ENCODE measurements around the gene MIOS.

MIOS gene

DNA sequence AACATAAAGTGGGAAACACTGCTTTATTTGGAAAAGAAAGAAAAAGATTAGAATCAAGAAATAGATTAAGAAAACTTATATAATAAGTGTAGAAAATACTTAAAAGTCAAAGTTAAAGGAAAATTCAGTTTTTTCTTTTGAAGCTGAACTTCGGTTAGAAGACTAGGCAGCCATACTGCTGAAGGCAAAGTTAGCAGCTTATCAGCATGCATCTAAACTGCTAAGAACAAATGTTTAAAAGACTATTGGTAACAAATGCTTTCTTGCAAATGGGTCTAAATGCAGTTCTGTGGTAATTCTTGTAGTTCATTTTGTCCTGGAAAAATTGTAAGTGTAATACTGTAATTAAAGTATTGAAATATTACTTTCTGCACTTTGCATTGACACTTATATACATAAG, 18.0 kb downstream of the MIOS start:
- no peak for DNase-seq

DNA sequence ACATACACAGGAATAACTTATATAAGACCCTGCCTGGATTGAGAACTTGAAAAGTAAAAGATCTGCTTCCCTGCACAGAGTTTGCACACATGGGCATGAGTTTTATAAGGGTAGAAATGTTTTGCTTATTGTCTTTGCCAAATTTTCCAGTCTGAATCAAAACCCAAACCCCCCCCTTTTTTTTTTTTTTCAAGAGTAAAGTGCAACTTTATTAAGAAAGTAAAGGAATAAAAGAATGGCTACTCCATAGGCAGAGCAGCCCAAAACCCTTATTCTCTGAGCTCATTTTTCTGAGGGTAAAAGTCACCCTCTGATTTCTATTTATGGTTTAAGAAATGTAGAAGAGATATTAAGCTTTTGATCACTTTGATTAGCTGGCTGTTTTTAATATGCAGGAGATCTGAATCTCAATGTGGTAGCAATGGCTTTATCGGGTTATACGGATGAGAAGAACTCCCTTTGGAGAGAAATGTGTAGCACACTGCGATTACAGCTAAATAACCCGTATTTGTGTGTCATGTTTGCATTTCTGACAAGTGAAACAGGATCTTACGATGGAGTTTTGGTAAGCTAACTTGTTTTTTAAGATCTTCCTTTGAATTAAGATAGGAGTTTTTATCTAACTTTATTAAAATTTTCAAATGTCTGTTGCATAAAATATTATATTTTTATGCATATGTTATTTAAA, 18.7 kb downstream of the MIOS start:
- no peak for DNase-seq

DNA sequence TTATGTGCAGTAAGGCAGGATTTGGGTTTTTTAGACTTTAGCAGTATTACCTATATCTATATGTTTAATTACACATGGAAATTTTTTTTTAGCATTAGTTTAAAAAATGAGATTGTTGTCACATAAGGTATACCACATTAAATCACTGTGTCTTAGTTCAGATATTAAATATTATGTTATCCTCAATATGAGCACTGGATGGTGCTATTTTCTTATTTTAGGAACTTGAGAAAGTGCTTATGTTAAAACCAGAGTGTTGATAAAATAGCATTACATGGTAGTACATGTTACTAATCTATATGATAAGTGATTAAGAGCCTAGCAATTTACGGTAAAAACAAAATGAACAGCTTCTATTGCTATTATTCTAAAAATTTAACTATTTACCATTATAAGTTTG, 28.8 kb downstream of the MIOS start:
- peak in 1 of 5 donors; percentile 16 for DNase-seq

GRCh38 chr7:7596176-7596575, 29.5 kb downstream of the MIOS start:
- DNase-seq: no peak

- DNase-seq: no peak
Observed at GRCh38 chr7:7607010-7607409, 40.3 kb downstream of the MIOS start.

GRCh38 chr7:7609330-7609729, 42.6 kb downstream of the MIOS start:
- no peak for DNase-seq

DNA sequence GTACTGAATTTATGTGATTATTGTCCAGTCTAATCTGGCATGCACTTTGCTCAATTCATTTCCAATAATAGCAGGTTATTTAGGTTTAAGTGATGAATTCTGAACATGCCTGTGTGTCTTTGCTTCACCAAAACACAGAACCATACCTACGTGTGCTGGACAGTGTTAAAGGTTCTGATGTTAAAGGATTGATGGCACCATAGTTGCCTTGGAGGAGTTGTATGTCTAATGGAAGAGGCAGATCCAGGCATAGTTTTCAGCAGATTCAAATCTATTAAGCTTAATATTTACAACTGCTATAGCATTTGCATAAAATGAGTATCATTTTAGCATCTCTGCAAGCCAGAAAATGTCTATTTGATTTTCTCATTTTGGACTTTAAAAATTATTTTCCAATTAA, 45.8 kb downstream of the MIOS start:
- no peak for DNase-seq

- DNase-seq: no peak
Observed at GRCh38 chr7:7613210-7613609, 46.5 kb downstream of the MIOS start.

GRCh38 chr7:7614018-7614741, 47.5 kb downstream of the MIOS start:
- no peak for DNase-seq

GRCh38 chr7:7617550-7617949, 50.9 kb downstream of the MIOS start:
- DNase-seq: no peak

GRCh38 chr7:7618410-7618809, 51.7 kb downstream of the MIOS start:
- no peak for DNase-seq

DNA sequence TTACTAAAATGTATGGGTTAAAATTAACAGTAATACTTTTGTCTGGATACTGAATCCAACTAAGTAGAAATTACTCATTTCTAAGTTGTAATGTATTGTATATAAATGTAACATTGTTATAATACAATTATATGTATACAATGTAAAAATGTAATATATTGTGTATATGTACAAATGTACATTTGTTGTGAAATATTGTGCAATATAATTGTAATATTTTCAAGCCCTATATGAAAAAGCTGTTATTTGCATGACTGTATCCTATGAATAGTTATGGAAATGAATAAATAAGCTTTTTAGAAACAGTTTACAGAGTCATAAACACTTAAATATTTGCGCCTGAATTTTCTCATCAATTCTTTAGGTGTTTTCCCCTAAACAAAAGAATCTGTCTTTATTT, 53.6 kb downstream of the MIOS start:
- no peak for DNase-seq

DNA sequence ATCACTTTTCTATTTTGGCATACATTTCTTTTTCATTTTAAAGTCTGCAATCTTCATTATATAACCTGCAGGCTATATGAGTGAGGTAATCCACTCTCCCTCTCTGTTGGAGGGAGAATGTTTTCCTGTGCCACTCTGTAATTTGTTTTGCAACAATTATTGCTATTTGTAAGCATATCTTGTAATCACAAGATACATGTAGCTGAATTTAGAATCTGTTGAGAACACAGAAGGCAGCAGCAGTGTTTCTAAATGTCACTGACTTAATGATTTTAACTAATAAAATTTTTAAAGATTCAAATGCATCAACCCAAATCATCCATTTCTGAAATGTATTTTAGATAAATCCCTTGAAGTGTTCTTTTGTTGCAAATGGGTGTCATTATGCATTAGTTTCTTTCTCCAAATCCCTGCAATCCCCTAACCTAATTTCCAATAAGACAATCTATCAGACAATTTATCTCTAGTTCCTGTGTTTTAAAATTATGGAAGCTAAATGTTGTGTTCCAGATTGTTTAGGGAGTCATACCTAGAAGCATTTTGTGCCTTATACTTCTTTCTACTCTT, 54.0 kb downstream of the MIOS start:
- no peak for DNase-seq

DNA sequence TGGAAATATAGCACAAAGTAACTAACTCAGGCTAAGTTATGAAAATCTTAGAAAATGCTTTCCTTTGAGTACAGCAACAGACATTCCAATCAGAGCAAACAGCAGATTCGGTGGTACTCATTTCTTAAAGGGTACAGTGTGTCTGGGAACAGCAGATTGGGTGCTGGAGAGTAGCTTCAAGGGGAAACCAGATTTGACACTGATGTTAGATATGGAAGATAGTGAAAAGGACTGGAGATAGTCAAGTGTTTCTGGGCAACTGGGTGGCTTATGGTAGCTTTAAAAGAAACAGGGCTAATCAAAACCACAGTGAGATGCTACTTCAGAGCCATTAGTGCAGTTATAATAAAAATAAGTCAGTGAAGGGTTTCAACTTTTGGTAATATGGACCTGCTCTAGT, 61.8 kb downstream of the MIOS start:
- DNase-seq: no peak

DNA sequence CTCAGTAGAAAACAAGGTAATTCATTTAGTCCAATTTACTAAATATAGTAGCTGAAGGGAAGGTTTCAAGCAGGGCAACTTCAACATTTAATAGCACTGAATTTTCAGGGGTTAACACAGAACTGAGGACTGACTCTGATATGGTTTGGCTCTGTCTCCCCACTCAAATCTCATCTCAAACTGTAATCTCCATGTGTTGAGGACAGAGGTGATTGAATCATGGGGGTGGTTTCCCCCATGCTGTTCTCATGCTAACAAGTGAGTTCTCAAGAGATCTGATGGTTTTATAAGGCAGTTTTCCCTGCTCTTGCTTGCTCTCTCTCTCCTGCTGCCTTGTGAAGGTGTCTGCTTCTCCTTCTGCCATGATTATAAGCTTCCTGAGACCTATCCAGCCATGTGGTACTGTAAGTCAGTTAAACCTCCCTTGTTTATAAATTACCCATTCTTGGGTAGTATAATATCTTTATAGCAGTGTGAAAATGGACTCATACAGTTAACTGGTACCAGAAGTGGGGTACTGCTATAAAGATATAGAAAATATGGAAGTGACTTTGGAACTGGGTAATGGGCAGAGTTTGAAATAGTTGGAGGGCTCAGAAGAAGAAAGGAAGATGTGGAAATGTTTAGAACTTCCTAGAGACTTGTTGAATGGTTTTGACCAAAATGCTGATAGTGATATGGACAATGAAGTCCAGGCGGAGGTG, 64.1 kb downstream of the MIOS start:
- DNase-seq: no peak

GRCh38 chr7:7639421-7639820, 72.7 kb downstream of the MIOS start:
- DNase-seq: peak in 1 of 5 donors; percentile 3

GRCh38 chr7:7639847-7640220, 73.2 kb downstream of the MIOS start:
- DNase-seq: peak in 4 of 5 donors; percentile 37 to 70 (median 46)

DNA sequence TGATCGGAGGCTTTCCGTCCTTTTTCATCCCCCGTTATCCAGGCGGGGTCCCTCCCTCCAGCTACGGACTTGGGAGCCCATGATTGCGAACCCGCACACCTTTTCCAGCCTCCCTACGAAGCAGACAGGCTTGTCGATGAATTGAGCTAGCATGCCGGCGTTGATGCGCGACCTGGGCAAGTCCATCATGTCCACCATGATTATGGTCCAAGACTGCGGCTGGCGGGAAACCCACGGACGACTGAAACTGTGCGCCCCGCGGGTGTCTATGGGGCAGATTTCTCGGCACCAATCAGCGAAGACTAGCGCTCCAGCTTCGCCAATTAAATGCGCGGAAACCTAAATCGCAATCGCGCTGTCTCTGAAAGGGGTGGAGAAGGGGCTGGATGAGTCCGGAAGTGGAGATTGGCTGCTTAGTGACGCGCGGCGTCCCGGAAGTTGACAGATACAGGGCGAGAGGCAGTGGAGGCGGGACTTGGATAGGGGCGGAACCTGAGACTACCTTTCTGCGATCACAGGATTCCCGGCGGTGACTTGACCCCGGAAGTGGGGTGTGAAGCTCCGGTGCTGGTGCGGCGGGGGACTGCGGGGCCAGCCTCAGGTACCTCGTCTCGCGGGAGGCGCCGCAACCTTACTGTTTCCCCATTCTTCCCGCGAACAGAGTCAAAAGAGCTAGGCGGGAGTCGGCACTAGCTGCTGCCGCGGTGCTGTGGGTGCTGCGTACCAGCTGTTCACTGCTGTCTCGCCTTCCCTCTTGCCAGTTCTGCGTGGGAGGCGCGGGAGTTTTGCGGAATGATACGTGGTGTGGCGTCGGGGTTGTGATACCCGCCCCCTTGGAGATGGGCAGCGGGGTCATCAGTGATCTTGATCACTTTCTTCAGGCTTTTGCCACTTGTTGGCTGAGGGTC, 73.8 kb downstream of the MIOS start, which contains the start of gene UMAD1:
Gene UMAD1, plus strand, starts transcription at position 532 of the 908 bp plus-strand sequence. CDS start 32,620 bp downstream, outside the sequence.
- peak; percentile 96 to 100 (median 98) for DNase-seq

DNA sequence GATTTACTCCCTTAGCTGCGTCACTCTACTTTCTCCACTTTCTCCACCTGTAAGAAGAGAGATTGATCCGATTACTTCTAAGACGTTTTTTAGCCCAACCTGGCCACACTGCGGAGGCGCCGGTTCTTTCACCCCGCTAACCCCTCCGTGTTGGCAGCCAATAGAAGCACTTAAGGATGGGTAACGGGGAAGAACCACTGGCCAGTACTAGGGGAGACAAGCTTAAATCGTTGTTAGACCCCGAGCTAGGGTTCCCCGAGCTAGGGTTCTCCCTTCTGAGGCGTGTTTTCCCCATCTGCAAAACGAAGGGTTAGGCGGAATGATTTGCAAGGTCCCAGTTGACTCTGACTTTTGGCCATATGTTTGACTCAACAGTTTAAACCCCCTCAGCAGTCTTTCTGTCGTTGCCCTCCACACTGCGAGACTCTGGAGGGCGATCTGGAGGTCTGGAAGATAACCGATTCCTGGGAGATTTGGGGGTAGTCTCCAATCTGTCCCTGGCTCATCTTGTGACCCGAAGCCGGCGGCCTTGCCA, 74.5 kb downstream of the MIOS start:
- DNase-seq: no peak

DNA sequence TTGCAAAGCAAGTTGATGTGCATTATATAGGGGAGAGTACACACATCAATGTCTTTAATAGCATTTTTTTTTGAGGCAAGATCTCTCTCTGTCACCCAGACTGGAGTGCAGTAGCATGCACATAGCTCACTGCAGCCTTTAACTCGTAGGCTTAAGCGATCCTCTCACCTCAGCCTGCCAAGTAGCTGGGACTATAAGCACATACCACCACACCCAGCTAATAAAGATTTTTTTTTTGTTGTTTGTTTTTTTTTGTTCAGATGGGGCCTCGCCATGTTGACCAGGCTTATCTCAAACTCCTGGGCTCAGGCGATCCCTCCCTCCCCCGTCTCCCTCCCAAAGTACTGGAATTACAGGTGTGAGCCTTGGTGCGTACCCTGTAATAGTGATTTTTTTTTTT, 75.4 kb downstream of the MIOS start:
- DNase-seq: no peak

- DNase-seq: no peak
Observed at GRCh38 chr7:7647495-7648036, 80.9 kb downstream of the MIOS start.

All from T-helper 1 cell (primary cell).